Islet precursor cell (in vitro differentiated cells): Measurements from ENCODE around the gene NDFIP2.

Source experiments
- DNase-seq: peaks from one replicate; pipeline ENCODE4 v3.0.0-alpha.2; 2018

NDFIP2 gene

DNA sequence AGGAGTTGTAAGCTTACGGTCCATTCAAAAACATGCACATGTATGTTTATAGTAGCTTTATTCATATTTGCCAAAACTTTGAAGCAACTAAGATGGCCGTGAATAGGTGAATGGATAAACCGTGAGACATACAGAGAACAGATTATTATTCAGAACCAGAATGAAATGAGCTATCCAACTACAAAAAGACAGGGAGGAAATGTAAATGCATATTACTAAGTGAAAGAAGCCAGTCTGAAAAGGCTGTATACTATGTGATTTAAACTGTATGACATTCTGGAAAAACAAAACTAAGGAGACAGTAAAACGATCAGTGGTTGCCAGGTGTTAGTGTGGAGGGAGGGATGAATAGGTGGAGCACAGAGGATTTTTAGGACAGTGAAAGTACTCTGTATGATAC is 19.9 kb downstream of the NDFIP2 start:
- no peak for DNase-seq

DNA sequence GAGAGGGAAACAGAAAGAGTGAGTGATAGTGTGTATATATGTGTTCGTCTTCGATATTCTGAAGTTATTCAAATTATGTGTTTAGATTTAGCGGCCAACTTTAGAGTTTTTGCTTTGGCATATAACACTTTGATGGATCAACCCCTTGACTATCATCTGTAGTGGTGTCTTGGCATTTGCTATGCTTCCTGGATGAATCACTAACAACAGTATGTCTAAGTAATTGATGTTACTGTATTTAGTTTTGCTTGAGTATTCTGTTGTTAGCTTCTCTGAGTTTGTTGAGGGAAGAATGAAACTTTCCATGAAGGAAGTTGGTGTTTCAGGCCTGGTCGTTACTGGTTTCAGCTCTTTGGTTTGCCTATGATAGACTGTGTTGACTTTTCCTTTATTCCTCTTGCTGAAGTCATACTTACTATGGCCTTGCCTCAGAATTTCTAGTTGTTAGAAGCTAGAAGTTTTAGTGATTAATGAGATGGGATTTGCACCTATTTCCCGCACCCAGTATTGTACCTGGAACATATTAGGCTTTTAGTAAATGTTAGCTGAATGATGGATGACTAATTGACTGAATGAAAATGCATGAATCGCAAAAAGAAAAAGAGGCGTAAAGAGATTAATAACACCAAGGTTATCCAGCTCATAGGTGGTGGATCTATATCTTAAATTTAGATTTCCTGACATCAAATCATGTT is 20.7 kb downstream of the NDFIP2 start:
- no peak for DNase-seq

DNA sequence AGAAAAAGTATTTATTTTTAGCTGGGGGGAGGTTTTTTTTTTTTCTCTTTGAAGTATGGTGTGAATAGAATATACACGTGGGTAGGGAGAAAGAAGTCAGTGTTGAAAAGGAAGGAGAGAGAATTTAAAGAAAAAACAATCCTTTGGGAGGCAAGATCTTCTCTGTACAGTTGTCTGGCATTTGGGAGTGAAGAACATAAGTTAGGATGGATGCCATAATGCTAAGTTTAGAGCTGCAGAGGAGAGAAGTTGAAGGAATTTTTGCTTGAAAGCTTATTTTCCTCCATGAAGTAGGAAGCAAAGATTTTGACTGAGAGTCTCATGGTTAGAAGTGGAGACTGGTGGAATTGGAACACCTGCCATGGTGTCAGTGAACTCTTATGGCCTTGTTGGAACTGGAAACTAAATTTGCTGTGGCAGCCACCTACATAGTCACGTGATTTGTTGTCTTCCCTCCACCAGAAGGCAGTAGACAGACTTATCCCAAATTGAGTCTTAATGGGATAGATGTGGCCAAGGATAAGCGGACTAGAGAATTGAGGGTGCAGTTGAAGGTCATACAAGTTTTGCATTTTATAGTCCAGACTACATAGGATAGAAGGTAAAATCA is 22.0 kb downstream of the NDFIP2 start:
- DNase-seq: no peak

DNA sequence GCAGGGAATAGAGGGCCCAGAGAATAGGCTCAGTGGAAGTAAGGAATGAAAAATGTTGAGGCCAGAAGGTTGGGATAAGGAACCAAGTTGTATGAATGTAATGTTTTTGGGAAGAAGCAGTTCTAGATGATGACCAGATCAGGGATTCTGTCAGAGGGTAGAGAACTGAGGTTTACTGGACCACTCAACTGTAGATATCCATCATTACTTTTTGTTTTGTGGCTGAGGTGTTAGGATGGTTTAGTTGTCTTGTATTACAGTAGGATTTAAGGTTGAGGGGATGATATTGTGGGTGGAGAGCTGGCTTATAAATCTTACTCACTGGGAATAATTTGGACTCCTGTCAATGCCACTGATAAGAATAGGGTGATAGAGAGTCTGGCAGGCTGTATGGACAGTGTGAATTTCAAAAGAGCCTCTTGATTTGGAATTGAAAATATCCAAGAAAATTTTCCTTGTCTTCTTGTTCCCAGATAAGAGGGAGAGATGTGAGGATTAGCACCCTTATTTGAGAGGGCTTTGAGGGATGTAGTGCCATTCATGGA is 22.6 kb downstream of the NDFIP2 start:
- no peak for DNase-seq

DNA sequence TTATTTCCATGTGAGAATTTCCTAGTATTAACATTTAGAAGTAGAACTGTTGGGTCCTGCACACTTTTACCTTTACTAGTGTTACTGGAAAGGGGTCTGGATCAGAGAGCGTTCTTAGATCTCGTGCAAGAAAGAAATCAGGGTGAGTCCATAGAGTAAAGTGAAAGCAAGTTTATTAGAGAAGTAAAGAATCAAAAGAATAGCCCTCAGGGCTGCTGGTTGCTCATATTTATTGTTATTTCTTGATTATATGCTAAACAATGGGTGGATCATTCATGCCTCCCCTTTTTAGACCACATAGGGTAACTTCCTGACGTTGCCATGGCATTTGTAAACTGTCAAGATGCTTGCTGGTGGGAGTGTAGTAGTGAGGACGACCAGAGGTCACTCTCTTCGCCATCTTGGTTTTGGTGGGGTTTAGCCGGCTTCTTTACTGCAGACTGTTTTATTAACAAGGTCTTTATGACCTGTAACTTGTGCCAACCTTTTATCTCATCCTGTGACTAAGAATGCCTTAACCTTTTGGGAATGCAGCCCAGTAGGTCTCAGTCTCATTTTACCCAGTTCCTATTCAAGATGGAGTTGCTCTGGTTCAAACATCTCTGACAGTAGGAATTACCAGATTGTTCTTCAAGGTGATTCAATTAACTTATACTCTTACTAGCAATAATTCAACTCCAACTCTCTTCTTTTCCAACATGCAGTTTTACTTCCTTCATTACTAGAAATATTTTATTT is 27.4 kb downstream of the NDFIP2 start:
- no peak for DNase-seq

DNA sequence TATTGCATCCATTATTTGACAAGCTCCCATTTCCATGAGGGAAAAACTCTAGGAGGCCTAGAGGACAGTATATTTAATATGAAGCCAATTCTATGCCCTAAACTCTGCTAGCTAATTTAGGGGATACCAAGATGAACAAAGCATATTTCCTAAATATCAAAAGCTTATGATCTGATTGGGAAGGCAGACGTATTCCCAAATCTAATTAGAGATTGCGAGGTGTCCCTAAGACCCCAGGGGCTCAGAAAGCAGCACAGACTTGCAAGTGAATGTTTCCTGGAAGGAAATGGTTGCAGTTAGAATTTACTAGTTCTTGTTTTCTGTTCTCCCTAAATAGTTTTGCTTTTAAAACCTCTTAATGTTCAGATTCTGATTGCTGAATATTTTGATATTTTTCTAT is 30.7 kb downstream of the NDFIP2 start:
- no peak for DNase-seq

DNA sequence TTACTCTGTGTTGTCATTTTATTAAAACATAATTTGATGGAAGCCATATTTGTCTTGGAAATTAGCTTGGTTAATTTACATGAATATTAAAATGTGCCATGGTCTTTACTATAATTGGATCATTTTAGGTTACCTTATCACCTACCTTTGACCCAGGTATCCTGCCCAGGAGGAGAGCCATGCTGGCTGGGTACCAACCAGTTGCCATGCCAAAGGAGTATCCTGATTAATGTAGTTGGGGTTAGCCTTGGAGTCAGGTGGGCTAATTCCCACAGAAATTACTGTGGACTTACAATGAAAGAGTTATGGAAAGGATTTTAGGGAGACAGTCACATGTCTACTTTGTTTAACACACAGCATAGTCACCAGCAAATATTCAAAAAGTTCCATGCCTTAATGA is 32.0 kb downstream of the NDFIP2 start:
- DNase-seq: no peak

DNA sequence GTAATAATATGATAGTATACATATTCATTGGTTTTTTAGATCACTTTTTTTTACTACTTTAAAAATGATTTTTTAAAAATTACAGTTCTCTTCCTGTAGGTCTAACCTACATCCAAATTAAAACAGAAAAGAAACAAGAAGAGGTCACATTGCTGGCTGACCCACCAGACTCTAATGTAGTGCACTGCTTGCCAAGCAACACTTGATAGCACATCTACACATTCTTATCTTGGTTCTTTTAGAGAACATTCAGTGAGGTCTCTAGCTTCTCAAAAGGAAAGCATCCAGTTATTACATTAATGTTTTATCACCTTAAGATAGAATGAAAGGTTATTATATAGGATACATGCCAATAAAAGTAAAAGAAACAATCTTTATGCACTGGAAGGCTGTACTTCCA is 35.6 kb downstream of the NDFIP2 start:
- DNase-seq: no peak

DNA sequence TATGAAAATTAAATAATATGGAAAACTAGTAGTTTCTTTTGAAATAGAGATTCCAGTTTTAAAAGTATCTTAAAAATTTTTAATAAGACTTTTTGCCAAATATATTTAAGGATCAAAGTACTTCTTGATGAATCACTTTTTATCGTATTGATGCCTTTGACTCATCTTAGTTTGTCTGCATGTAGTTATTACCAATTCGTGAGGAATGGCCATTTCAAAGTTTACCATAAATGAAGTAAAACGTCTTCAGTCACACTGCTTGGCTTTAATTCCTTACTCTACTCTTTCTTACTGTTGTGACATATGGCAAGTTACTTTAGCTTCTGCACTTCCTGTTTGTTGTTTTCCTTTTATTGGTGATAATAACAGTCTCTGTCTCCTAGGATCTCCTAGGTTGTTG is 38.3 kb downstream of the NDFIP2 start:
- DNase-seq: no peak

DNA sequence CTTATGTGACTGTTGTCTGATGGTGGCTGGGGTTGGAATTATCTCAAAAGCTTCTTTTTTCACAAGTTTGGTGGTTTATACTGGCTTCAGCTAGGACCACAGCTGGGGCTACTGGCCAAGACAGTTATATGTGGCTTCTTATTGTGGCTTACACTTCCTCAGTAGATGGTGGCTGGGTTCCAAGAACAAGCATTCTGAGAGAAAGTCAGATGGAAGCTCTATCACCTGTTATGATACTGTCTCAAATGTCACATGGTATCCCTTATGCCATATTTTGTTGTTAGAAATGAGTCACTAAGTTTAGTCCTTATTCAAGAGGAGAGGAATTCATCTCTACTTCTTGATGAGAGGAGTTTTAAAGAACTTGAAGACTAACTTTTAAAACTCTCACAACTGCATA is 41.6 kb downstream of the NDFIP2 start:
- DNase-seq: no peak

DNA sequence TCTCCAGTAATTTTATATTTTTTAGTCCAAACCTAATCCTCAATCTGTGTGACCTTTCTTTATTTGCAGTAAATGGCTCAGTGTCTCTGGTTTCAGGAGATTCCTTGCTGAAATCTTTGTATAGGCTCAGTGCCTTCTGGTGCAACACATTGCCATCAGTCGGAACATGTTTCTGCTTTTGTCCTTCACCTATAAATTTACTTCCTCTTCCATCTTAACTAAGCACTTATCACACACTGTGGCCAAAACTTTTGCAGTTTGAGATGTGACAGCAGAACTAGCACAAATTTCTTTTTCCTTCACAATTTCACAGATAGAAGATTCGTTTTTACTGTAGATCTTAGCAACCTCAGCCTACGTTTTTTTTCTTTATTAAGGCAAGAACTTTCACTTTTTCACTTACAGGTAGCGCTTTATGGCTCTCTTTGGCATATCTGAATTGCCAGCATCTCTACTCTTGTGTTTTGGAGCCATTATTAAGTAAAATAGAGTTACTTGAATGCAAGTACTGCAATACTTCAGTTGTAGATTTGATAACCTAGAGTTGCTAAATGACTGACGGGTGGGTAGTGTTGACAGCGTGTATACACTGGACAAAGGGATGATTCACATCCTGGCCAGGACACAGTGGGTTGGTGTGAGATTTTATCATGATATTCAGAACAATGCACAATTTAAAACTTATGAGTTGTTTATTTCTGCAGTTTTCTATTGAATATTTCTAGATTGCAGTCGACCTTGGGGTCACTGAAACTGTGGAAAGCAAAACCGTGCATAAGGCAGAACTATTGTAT is 44.3 kb downstream of the NDFIP2 start:
- no peak for DNase-seq

DNA sequence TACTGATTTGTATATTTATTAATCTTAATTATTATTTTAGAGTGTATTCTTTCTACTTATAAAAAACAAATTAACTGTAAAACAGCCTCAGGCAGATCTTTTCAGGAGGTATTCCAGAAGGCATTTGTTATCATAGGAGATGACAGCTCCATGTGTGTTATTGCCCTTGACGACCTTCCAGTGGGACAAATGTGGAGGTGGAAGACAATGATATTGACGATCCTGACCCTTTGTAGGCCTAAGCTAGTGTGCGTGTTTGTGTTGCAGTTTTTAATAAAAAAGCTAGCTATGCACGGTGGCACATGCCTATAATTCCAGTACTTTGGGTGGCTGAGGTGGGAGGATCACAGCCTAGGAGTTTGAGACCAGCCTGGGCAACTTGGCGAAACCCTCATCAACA is 46.7 kb downstream of the NDFIP2 start:
- no peak for DNase-seq

DNA sequence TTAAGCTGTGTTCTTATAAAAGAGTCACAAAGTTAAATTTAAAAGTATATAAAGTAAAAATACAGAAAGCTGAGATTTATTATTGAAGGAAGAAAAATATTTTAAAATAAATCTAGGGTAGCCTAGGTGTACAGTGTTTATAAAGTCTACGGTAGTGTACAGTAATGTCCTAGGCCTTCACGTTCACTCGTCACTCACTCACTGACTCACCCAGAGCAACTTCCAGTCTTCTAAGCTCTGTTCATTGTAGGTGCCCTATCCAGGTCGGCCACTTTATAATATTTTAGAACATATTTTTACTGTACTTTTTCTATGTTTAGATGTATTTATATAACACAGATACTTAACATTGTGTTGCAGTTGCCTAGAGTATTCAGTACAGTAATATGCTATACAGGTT is 47.4 kb downstream of the NDFIP2 start:
- no peak for DNase-seq

DNA sequence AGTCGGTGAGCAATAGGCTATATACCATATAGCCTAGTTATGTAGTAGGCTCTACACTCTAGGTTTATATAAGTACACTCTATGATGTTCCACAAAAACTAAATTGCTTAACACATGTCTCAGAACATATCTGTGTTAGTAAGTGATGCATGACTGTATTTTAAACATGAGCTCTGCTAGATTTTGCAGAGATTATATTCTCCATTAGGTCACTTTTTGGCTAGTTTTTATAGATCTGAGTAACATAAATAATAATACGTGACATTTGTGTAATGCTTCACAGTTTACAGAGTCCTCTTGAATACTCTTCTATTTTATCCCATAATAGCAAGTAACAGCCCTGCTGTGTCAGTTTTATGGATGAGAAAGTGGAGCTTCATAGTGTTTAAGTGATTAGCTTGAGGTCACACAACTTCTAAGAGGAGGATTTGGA is 47.8 kb downstream of the NDFIP2 start:
- DNase-seq: no peak

DNA sequence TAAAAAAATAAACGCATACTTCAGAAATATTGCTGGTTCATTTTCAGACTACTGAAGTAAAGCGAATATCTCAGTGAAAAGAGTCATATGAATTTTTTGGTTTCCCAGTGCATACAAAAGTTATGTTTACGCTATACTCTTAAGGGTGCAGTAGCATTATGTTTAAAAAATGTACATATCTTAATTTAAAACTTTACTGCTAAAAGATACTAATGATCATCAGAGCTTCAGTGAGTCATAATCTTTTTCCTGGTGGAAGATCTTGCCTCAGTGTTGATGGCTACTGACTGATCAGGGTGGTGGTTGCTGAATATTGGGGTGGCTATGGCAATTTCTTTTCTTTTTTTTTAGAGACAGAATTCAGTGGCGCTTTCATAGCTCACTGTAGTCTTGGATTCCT is 48.9 kb downstream of the NDFIP2 start:
- no peak for DNase-seq

DNA sequence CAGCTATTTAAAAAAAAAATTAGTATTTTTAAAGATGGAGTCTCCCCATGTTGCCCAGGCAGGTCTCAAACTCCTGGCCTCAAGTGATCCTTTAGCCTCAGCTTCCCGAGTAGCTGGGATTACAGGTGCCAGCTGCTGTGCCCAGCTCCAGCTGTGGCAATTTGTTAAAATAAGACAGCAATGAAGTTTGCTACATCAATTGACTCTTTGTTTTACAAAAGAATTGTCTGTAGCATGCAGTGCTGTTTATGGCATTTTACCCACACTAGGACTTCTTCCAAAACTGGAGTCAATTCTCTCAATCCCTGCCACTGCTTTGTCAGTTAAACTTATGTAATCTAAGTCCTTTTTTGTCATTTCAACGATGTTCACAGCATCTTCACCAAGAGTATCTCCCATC is 49.3 kb downstream of the NDFIP2 start:
- DNase-seq: no peak

DNA sequence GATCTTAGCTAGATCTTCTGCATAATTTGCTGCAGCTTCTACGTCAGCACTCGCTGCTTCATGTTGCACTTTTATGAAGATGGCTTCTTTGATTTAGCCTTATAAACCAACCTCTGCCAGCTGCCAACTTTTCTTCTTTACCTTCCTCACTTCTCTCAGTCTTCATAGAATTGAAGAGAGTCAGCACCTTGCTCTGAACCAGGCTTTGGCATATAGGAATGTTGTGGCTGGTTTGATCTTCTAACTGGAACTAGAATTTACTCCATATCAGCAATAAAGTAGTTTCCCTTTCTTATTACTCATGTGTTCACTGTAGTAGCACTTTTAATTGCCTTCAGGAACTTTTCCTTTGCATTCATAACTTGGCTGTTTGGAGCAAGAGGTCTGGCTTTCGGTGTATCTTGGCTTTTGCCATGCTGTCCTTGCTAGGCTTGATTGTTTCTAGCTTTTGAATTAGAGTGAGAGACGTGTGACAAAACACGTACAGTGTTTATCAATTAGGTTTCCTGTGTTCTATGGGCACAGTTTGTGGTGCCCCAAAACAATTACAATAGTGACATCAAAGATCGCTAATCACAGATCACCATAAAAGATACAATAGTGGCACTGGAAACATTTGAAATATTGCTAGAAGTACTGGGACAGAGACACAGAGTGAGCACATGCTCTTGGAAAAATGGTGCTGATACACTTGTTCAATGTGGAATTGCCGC is 50.7 kb downstream of the NDFIP2 start:
- no peak for DNase-seq

DNA sequence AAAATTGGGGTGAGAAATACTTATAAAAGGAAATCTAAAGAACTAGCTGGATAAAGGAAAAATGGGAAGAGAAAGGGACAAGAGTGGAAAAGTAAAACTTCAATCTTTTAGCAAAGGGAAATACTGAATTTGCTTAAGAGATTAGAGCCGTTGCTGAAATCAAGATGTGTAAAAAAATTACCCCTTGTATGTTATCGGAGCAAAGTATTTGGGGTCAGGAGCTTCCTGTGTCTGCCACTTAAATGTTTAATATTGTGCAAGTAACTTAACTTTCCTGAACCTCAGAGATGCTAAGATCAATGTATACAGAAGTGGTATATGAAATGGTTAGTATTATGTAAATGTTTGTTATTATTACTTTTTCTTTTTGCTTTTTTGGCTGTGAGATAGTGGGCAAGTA is 51.6 kb downstream of the NDFIP2 start:
- no peak for DNase-seq

DNA sequence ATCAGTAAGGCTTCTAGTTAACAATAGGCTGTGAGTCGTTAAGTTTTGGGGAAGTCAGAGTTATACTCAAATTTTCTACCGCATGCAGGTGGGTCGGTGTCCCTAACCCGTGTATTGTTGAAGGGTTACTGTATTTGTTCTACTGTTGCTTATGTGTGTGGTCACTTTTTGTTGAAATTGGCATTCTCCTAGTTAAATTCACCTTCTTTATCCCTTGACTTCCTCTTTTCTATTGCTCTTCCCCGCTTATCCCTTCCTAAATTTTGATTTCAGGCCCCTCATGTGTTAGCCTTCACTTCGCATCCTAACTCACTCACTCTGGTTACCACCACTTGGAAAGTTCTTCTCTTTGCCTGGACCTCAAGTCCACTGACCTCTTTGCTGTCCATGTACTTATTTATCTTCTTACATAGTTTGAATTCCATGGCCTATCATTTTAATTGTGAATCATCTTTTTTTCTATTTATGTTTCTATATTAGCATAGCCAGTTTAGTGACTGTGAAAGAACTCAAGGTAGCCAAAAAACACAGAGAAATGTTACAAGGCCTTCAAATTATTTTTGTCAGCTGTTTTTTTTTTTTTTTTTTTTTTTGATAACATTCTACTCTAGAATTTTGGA is 52.9 kb downstream of the NDFIP2 start:
- DNase-seq: no peak

DNA sequence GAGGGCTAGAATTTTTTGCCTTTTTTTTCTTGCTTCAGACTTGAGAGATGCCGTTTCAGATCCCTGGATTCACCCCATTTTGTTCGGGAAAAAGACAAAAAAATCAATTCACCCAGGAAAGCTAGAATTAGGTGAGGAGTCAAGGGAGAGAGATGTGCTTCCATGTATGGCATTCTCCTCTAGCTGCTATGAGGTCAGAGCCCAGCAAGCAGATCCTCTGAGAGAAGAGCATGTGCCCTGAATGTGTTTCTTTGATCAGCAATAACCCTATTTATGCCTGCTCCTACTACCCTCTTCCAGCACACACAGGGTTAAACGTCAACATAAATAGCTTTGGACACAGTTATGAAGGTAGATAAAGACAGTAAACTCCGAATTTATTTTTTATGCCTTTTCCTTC is 53.6 kb downstream of the NDFIP2 start:
- DNase-seq: no peak

DNA sequence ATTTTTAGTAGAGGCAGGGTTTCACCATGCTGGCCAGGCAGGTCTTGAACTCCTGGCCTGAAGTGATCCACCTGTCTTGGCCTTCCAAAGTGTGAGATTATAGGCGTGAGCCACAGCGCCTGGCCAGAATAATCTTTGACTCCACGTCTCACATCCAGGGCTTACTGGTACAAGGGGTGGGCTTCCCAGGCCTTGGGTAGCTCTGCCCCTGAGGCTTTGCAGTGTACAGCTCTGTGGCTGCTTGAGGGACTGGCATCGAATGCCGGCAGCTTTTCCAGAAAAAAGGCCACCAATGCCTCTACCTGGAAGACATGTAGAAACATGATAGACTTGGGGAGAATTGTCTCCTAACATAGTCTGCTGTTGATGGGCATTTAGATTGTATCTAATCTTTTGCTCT is 57.8 kb downstream of the NDFIP2 start:
- DNase-seq: no peak

DNA sequence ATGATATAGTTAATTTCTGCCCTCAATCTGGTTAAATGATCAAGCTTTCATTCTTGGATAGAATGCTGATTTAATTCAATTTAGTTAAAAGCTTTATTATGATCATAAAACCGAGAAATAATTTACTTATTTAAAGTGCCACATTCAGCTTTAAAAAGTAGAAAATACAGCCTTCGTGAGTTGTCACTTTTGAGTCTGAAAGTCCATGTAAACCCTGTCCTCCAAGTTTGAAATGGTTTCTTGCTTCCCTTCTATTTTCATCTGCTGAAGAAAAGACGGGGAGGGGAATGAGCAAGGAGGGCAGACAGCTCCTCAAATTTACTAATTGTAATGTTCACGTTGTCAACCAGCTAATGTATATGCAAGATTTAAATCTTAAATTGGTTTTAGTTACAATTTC is 59.5 kb downstream of the NDFIP2 start:
- no peak for DNase-seq
